ENCODE data around the gene GNAT3.

The GNAT3 gene

DNA sequence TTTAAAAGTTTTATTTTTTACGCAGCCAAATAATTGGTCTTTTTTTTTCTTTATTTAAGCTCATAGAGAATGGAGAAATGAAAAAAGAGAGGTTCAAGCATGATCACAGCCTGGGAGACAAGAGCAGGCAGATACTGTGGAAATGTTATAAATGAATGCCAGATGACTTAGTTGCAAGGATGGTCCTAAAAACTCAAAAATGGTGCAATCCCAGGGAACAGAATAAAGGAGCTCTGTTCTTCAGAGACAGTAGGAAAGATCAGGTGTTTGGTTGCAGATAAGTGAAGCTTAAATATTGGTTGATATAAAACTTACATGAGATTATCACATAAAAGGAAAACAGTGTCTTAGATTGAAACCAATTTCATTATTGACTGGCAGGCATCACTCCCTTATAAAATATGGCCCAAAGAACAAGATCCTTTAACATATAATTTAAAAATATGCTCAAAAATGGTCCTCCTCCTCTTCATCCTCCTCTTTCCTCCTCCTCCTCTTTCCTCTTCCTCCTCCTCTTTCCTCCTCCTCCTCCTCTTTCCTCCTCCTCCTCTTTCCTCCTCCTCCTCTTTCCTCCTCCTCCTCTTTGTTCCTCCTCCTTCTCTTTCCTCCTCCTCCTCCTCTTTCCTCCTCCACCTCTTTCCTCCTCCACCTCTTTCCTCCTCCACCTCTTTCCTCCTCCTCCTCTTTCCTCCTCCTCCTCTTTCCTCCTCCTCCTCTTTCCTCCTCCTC is 18.6 kb downstream of the GNAT3 start:
- no peaks in the 10 kb centered on the region for H3K36me3 ChIP-seq
- no peak overlapping the region for H3K4me3 ChIP-seq (ENCODE audit: low read depth in 1 of 2, low read length in 1 of 2)
- TF ChIP-seq, protein P1, sequence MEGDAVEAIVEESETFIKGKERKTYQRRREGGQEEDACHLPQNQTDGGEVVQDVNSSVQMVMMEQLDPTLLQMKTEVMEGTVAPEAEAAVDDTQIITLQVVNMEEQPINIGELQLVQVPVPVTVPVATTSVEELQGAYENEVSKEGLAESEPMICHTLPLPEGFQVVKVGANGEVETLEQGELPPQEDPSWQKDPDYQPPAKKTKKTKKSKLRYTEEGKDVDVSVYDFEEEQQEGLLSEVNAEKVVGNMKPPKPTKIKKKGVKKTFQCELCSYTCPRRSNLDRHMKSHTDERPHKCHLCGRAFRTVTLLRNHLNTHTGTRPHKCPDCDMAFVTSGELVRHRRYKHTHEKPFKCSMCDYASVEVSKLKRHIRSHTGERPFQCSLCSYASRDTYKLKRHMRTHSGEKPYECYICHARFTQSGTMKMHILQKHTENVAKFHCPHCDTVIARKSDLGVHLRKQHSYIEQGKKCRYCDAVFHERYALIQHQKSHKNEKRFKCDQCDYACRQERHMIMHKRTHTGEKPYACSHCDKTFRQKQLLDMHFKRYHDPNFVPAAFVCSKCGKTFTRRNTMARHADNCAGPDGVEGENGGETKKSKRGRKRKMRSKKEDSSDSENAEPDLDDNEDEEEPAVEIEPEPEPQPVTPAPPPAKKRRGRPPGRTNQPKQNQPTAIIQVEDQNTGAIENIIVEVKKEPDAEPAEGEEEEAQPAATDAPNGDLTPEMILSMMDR (IDR thresholded peaks at IDR 0.05), result no peak
- no peaks in the 10 kb centered on the region for H3K9me3 ChIP-seq
- no peak overlapping the region for H3K27ac ChIP-seq
- H3K27me3 ChIP-seq, result no peaks in the 10 kb centered on the region
- H3K4me1 ChIP-seq (ENCODE audit: control insufficient read depth in 1 of 2, insufficient read depth in 1 of 2, low read depth in 1 of 2, low read length in 1 of 2), result no peaks in the 10 kb centered on the region

DNA sequence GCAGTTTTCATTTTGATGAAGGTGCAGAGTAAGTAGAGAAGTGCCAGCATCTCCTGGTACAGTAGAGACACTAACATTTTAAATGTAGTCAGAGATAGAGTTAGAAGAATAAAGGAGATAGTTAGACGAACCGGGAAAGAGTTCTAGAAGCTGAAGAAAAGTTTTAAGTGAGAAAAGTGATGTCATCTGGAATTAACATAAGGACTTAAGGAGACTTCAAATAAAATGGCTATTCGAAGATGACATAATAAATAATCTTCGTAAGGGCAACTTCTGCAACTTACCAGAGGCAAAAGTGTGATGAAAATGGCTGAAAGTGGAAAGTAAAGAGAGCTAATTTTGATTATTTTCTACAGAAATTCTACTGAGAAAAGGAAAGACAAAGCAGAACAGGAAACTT is 20.4 kb downstream of the GNAT3 start:
- Histone ChIP-seq H3K27me3 (no peaks in the 10 kb centered on the region), H3K36me3 (no peaks in the 10 kb centered on the region), H3K27ac (no peak overlapping the region), H3K9me3 (no peaks in the 10 kb centered on the region), H3K4me3 (ENCODE audit: low read depth in 1 of 2, low read length in 1 of 2) (no peak overlapping the region), H3K4me1 (ENCODE audit: control insufficient read depth in 1 of 2, insufficient read depth in 1 of 2, low read depth in 1 of 2, low read length in 1 of 2) (no peaks in the 10 kb centered on the region)
- TF ChIP-seq, protein P1 (IDR thresholded peaks at IDR 0.05), result no peak

DNA sequence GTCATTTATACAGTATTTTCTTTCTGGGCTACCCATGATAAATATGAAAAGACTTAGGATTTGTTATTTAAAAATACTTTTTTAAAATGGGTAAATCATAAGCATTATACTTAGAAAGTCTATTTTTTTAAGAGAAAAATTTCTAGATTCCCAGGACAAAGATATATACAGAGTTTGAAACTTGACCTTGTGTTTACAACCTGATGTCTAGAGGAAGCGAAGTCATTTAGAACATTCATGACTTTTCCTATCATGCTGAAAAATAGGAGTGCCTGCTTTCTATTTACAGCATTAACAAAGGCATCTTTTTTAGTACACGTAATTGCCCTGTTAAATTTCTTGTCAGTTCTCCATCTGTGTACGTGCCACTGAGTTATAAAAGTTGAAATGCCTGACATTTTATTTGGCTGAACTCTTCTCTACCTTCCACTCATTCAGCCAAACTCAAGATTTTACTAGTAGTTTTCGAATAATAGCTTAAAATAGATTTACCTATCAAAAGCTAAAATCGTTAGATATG is 23.0 kb downstream of the GNAT3 start:
- Histone ChIP-seq H3K27me3 (no peaks in the 10 kb centered on the region), H3K9me3 (no peaks in the 10 kb centered on the region), H3K36me3 (no peaks in the 10 kb centered on the region), H3K4me1 (ENCODE audit: control insufficient read depth in 1 of 2, insufficient read depth in 1 of 2, low read depth in 1 of 2, low read length in 1 of 2) (no peaks in the 10 kb centered on the region), H3K27ac (no peak overlapping the region), H3K4me3 (ENCODE audit: low read depth in 1 of 2, low read length in 1 of 2) (no peak overlapping the region)
- TF ChIP-seq, protein P1 (IDR thresholded peaks at IDR 0.05), result no peak

DNA sequence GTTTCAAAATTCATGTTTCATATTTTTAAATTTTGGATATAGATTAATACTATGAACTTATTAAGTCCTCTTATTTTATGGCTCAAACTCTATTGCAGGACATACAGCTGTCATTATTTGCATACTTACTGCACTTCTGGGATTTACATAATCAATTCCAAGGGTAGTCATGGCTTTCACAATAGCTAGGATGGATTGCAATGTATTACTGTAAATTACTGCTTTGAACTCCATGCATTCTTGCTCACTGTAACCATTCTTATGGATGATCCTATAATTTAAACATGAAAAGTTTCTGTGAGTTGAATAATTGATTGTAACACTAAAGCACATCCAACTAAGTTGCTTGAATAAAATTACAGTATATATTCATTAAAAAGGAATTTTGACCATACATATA is 23.5 kb downstream of the GNAT3 start:
- Histone ChIP-seq H3K27ac (no peak overlapping the region), H3K9me3 (no peaks in the 10 kb centered on the region)
- TF ChIP-seq, protein P1 (IDR thresholded peaks at IDR 0.05), result no peak

DNA sequence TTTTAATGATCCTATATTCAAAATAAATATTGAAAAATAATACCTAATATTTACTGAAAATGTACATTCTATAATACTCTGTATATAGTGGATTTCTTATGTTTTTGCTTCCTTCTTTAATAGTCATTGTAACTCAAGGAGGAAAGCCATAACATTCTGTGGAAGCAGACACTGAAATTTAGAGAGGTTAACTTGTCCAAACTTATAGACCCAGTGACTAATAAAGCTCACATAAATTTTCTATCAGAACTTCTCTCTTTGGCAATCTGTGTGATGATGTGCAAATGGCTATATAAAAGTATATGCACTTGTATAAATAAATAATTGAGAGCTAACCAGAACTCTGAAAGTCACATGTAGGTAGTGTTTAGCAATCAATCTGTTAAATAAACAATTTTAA is 26.1 kb downstream of the GNAT3 start:
- Histone ChIP-seq H3K9me3 (no peaks in the 10 kb centered on the region), H3K4me1 (ENCODE audit: control insufficient read depth in 1 of 2, insufficient read depth in 1 of 2, low read depth in 1 of 2, low read length in 1 of 2) (no peaks in the 10 kb centered on the region), H3K4me3 (ENCODE audit: low read depth in 1 of 2, low read length in 1 of 2) (no peak overlapping the region), H3K27me3 (no peaks in the 10 kb centered on the region), H3K36me3 (no peaks in the 10 kb centered on the region), H3K27ac (no peak overlapping the region)
- TF ChIP-seq, protein P1 (IDR thresholded peaks at IDR 0.05), result no peak

More for the DNA sequence above, 23.5 kb downstream of the GNAT3 start:
- no peaks in the 10 kb centered on the region for H3K36me3 ChIP-seq
- H3K27me3 ChIP-seq, result no peaks in the 10 kb centered on the region
- no peak overlapping the region for H3K4me3 ChIP-seq (ENCODE audit: low read depth in 1 of 2, low read length in 1 of 2)
- H3K4me1 ChIP-seq (ENCODE audit: control insufficient read depth in 1 of 2, insufficient read depth in 1 of 2, low read depth in 1 of 2, low read length in 1 of 2), result no peaks in the 10 kb centered on the region
